ENCODE measurements around the gene RAPGEF1.

Gene RAPGEF1

GRCh38 chr9:131597246-131597645 is 142.6 kb downstream of the RAPGEF1 start:
- DNase-seq: no peak

- DNase-seq: no peak
Measured at GRCh38 chr9:131596430-131596743, 143.5 kb downstream of the RAPGEF1 start.

- no peak for DNase-seq
Measured at GRCh38 chr9:131595696-131596429, 144.0 kb downstream of the RAPGEF1 start.

GRCh38 chr9:131594906-131595665 is 144.8 kb downstream of the RAPGEF1 start:
- DNase-seq: no peak

- DNase-seq: no peak
Measured at GRCh38 chr9:131593936-131594665, 145.8 kb downstream of the RAPGEF1 start.

GRCh38 chr9:131593091-131593820 is 146.6 kb downstream of the RAPGEF1 start:
- no peak for DNase-seq

GRCh38 chr9:131591845-131592208 is 148.0 kb downstream of the RAPGEF1 start:
- no peak for DNase-seq

GRCh38 chr9:131590907-131591844 is 148.7 kb downstream of the RAPGEF1 start:
- peak; percentile 80 for DNase-seq

- DNase-seq: no peak
Measured at GRCh38 chr9:131590449-131590848, 149.4 kb downstream of the RAPGEF1 start.

- DNase-seq: no peak
Measured at GRCh38 chr9:131589993-131590392, 149.9 kb downstream of the RAPGEF1 start.

- no peak for DNase-seq
Measured at GRCh38 chr9:131589124-131589711, 150.7 kb downstream of the RAPGEF1 start.

- DNase-seq: no peak
Measured at GRCh38 chr9:131588396-131588795, 151.5 kb downstream of the RAPGEF1 start.

- no peak for DNase-seq
Measured at GRCh38 chr9:131587906-131588305, 152.0 kb downstream of the RAPGEF1 start.

GRCh38 chr9:131587331-131587730 is 152.5 kb downstream of the RAPGEF1 start:
- DNase-seq: no peak

GRCh38 chr9:131585375-131585774 is 154.5 kb downstream of the RAPGEF1 start:
- peak; percentile 43 for DNase-seq

GRCh38 chr9:131584858-131585257 is 155.0 kb downstream of the RAPGEF1 start:
- no peak for DNase-seq

- DNase-seq: no peak
Measured at GRCh38 chr9:131583836-131584555, 155.9 kb downstream of the RAPGEF1 start.

GRCh38 chr9:131583337-131583645 is 156.6 kb downstream of the RAPGEF1 start:
- DNase-seq: no peak

- DNase-seq: no peak
Measured at GRCh38 chr9:131582466-131583336, 157.2 kb downstream of the RAPGEF1 start.

- DNase-seq: no peak
Measured at GRCh38 chr9:131582056-131582455, 157.8 kb downstream of the RAPGEF1 start.

Data from activated T-cell treated with anti-CD3 and anti-CD28 coated beads, Interleukin-2, amount 50 U/mL, for 1 hour (primary cell).